ENCODE results near the gene LMLN.
"Not testable (repeated sequence)": the region's sequence is repeated elsewhere in the genome, so short reads cannot be mapped to it uniquely, and the experiment has no call there.

LMLN gene

GRCh38 chr3:197959891-197960693, at the start of gene LMLN:
TSS of gene LMLN (plus strand) at chr3:197960217. CDS start at chr3:197960246, 29 bp downstream.
- TF ChIP-seq CTCF (IDR thresholded peaks at IDR 0.05; ENCODE audit: control insufficient read depth, insufficient read depth, low read depth, low read length, missing control alignments), result no peak
- H3K4me3 ChIP-seq (ENCODE audit: control insufficient read depth, low read depth, low read length), result peak within 1 kb of the TSS; percentile 72
- peak; percentile 77 for DNase-seq (ENCODE audit: low read depth)

- TF ChIP-seq CTCF (IDR thresholded peaks at IDR 0.05; ENCODE audit: control insufficient read depth, insufficient read depth, low read depth, low read length, missing control alignments), result no peak
- no peak overlapping the region for H3K4me3 ChIP-seq (ENCODE audit: control insufficient read depth, low read depth, low read length)
- DNase-seq (ENCODE audit: low read depth), result no peak
Measured at GRCh38 chr3:197912741-197913476, 47.1 kb upstream of the LMLN start.

- no peak for TF ChIP-seq CTCF (IDR thresholded peaks at IDR 0.05; ENCODE audit: control insufficient read depth, insufficient read depth, low read depth, low read length, missing control alignments)
- no peak overlapping the region for H3K4me3 ChIP-seq (ENCODE audit: control insufficient read depth, low read depth, low read length)
- no peak for DNase-seq (ENCODE audit: low read depth)
Measured at GRCh38 chr3:197913641-197914380, 46.2 kb upstream of the LMLN start.

- not testable (repeated sequence) for H3K4me3 ChIP-seq (ENCODE audit: control insufficient read depth, low read depth, low read length); DNase-seq (ENCODE audit: low read depth)
Measured at GRCh38 chr3:197921429-197922275, 38.4 kb upstream of the LMLN start.

GRCh38 chr3:197926418-197926817, 33.6 kb upstream of the LMLN start:
- no peak overlapping the region for H3K4me3 ChIP-seq (ENCODE audit: control insufficient read depth, low read depth, low read length)
- DNase-seq (ENCODE audit: low read depth), result no peak
- TF ChIP-seq CTCF (IDR thresholded peaks at IDR 0.05; ENCODE audit: control insufficient read depth, insufficient read depth, low read depth, low read length, missing control alignments), result no peak

- not testable (repeated sequence) for H3K4me3 ChIP-seq (ENCODE audit: control insufficient read depth, low read depth, low read length); DNase-seq (ENCODE audit: low read depth)
Measured at GRCh38 chr3:197927578-197927977, 32.4 kb upstream of the LMLN start.

GRCh38 chr3:197936819-197937384, 23.1 kb upstream of the LMLN start:
- H3K4me3 ChIP-seq (ENCODE audit: control insufficient read depth, low read depth, low read length), result no peak overlapping the region
- no peak for DNase-seq (ENCODE audit: low read depth)
- TF ChIP-seq CTCF (IDR thresholded peaks at IDR 0.05; ENCODE audit: control insufficient read depth, insufficient read depth, low read depth, low read length, missing control alignments), result no peak
